AG09309 (cell line): Measurements from ENCODE around the gene WDFY4.

Source experiments
- DNase-seq: peaks from one replicate; pipeline ENCODE4 v3.0.0-alpha.2; 2010; ENCODE audit warnings: low read depth
- H3K4me3 ChIP-seq: 2 replicates; pipeline ENCODE4 v1.5.1; 2011; ENCODE audit warnings: mild to moderate bottlenecking, low read depth, low read length, moderate library complexity; ENCODE audit not compliant: control insufficient read depth
- TF ChIP-seq, protein P1 (sequence below): IDR thresholded peaks from 2 replicates; pipeline ENCODE4 v1.5.1; 2011; ENCODE audit warnings: mild to moderate bottlenecking, low read depth, low read length, inconsistent platforms; ENCODE audit not compliant: insufficient read depth, control insufficient read depth; ENCODE audit errors: missing control alignments

Gene WDFY4

DNA sequence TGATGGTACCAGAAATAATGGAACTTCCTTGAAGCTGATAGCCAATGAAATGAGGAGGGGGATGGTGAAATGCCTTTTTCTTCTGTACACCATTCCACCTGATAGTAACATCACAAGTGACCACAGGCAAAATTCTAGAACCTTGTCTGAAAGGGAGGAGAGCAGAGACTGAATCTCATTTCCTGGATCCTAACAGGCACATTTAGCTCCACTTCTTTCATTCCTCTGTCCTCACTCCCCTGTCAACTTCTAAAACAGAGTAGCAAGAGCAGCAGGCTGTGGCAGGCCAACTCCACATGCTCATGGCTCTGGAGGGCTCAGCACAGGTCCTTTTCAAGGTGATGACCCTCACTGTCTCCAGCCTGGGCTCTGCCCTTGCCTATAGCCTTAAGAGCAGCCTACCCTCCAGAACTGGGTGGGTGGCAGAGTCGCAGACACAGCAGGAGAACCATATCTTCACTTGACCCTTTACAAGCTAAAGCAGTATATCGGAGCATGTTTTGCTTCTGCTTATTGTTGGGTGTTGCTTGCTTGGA lies 255.2 kb downstream of the WDFY4 start, which contains the start of gene LRRC18:
TSS of gene LRRC18 (minus strand) at position 51 of the 536 bp plus-strand sequence. CDS start 25,685 bp downstream, outside the sequence.
- TF ChIP-seq, protein P1, sequence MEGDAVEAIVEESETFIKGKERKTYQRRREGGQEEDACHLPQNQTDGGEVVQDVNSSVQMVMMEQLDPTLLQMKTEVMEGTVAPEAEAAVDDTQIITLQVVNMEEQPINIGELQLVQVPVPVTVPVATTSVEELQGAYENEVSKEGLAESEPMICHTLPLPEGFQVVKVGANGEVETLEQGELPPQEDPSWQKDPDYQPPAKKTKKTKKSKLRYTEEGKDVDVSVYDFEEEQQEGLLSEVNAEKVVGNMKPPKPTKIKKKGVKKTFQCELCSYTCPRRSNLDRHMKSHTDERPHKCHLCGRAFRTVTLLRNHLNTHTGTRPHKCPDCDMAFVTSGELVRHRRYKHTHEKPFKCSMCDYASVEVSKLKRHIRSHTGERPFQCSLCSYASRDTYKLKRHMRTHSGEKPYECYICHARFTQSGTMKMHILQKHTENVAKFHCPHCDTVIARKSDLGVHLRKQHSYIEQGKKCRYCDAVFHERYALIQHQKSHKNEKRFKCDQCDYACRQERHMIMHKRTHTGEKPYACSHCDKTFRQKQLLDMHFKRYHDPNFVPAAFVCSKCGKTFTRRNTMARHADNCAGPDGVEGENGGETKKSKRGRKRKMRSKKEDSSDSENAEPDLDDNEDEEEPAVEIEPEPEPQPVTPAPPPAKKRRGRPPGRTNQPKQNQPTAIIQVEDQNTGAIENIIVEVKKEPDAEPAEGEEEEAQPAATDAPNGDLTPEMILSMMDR = no peak
- no peak for DNase-seq
- H3K4me3 ChIP-seq = no peak within 1 kb of the TSS

DNA sequence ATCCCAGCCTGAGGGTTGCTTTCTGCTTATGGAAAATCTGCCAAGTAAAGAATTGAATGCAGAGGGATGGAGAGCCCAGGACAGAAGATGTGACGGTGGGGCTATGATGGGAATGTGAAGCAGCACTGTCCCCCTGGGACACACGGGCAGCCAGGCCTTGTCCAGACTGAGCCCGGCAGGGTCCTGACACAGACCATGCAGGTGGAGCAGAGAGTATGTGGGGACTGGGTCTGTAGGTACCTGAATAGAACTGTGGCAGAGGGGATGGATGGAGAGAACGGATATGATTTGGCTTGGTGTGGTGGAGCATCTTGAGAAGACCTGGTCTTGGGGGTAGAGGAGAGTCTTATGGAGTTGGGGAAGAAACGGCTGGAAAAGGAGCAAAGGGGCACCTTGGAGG lies 255.7 kb downstream of the WDFY4 start:
- no peak for DNase-seq
- TF ChIP-seq, protein P1 = no peak
- no peak overlapping the region for H3K4me3 ChIP-seq

- no peak for DNase-seq
- TF ChIP-seq, protein P1 = no peak
Observed at GRCh38 chr10:48940958-48941357, 256.3 kb downstream of the WDFY4 start.

DNA sequence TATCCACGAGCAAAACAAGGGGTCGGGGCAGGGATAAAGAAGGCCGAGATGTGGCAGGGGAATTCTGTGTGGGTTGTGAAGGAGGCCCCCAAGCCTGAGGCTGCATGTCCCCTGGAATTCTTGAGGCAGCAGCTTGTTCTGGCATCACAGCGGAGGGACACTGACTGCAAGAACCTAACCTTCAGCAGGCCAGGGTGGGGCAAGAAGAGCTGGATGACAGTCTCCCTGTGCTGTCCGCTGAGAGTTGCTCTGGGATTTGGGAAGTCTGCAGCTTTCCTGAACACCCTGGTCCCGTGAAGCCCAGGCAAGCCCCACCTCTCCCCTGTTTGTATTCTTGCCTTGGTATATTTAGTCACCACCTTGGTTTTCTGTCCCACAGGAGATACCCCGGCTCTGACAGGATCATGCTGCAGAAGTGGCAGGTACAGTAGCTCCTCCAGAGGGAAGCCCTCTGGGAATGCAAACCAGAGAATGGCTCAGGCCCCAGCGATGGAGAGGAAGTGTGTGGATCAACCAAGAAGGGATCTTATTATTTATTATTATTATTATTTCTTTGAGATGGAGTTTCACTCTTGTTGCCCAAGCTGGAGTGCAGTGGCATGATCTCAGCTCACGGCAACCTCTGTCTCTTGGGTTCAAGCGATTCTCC lies 256.9 kb downstream of the WDFY4 start:
- H3K4me3 ChIP-seq = no peak overlapping the region
- DNase-seq = no peak
- TF ChIP-seq, protein P1 = no peak

More at GRCh38 chr10:48940958-48941357, 256.3 kb downstream of the WDFY4 start:
- H3K4me3 ChIP-seq = no peak overlapping the region

GRCh38 chr10:48943096-48943495 lies 258.4 kb downstream of the WDFY4 start:
- H3K4me3 ChIP-seq = no peak overlapping the region
- TF ChIP-seq, protein P1 = no peak
- DNase-seq = no peak

- no peak for DNase-seq
- no peak overlapping the region for H3K4me3 ChIP-seq
- TF ChIP-seq, protein P1 = no peak
Observed at GRCh38 chr10:48944171-48944570, 259.5 kb downstream of the WDFY4 start.
